NCI-H146 treated with DMSO at 0.1 percent for 48 hours (cell line): ENCODE measurements around the gene TAS2R30.
"Not testable (repeated sequence)": the region's sequence is repeated elsewhere in the genome, so short reads cannot be mapped to it uniquely, and the experiment has no call there.

Experiments used
- DNase-seq: peaks from one replicate; lab custom pipeline; 2025; ENCODE audit not compliant: unreplicated experiment; lab: John Stamatoyannopoulos, UW

The TAS2R30 gene

GRCh38 chr12:11130382-11130781, 4.1 kb downstream of the TAS2R30 start:
- DNase-seq = no peak

- not testable (repeated sequence) for DNase-seq
Measured at GRCh38 chr12:11114130-11114529, 20.3 kb downstream of the TAS2R30 start.

GRCh38 chr12:11111213-11111612, 23.2 kb downstream of the TAS2R30 start:
- not testable (repeated sequence) for DNase-seq

- no peak for DNase-seq
Measured at GRCh38 chr12:11108862-11109261, 25.6 kb downstream of the TAS2R30 start.

GRCh38 chr12:11107719-11108118, 26.7 kb downstream of the TAS2R30 start:
- DNase-seq = no peak

- DNase-seq = no peak
Measured at GRCh38 chr12:11106288-11106687, 28.2 kb downstream of the TAS2R30 start.

GRCh38 chr12:11105546-11105945, 28.9 kb downstream of the TAS2R30 start:
- DNase-seq = no peak

GRCh38 chr12:11094910-11095309, 39.5 kb downstream of the TAS2R30 start:
- not testable (repeated sequence) for DNase-seq

GRCh38 chr12:11092128-11092527, 42.3 kb downstream of the TAS2R30 start, which contains the start of gene TAS2R43:
TSS of gene TAS2R43 (minus strand) at chr12:11092313. CDS start at chr12:11092229, 84 bp downstream.
- DNase-seq = no peak

- DNase-seq = no peak
Measured at GRCh38 chr12:11089246-11089645, 45.2 kb downstream of the TAS2R30 start.

GRCh38 chr12:11085419-11085818, 49.0 kb downstream of the TAS2R30 start:
- no peak for DNase-seq
